HepG2 (cell line): ENCODE data around the gene EFNA2. TPM values are rescaled to one million over a fixed set of nuclear protein-coding genes. Genes with fewer than 3 reads are reported as not detected.

ENCODE experiments used
- ATF7-NPFF ChIP-seq: sonication (generic); formaldehyde crosslinking; IDR thresholded peaks from 2 replicates; pipeline ENCODE4 v1.8.1; 2023; ENCODE audit warnings: mild to moderate bottlenecking, low read depth, missing genetic modification reagents, moderate library complexity
- CBX2 ChIP-seq, 2 experiments: fragments of 200-600 bp in 1 of 2; sonication (generic); formaldehyde crosslinking in 1 of 2; IDR thresholded peaks; 2 replicates each; pipeline versions ENCODE4 v1.7.0 to v1.8.1; 2018 to 2022; ENCODE audit warnings: low read depth in 2 of 2, low read length in 1 of 2, mild to moderate bottlenecking in 1 of 2, missing genetic modification reagents in 1 of 2
- CEBPG ChIP-seq: IDR thresholded peaks from 2 replicates; pipeline ENCODE4 v1.6.1; 2016
- DR1 ChIP-seq: sonication (generic); formaldehyde crosslinking; IDR thresholded peaks from 2 replicates; pipeline ENCODE4 v1.8.0; 2021; ENCODE audit warnings: mild to moderate bottlenecking, missing genetic modification reagents, inconsistent platforms
- ELF3 ChIP-seq: IDR thresholded peaks from 2 replicates; pipeline ENCODE4 v1.6.1; 2016; ENCODE audit warnings: missing genetic modification reagents, missing compliant biosample characterization
- ETV5 ChIP-seq: IDR thresholded peaks from 2 replicates; pipeline ENCODE4 v1.6.1; 2018; ENCODE audit warnings: missing biosample characterization, missing genetic modification reagents, inconsistent platforms, borderline replicate concordance
- FOXO1 ChIP-seq: sonication (generic); formaldehyde crosslinking; IDR thresholded peaks from 2 replicates; pipeline ENCODE4 v1.4.0; 2020; ENCODE audit warnings: missing genetic modification reagents
- HOXA9 ChIP-seq: sonication (generic); formaldehyde crosslinking; IDR thresholded peaks from 2 replicates; pipeline ENCODE4 v1.8.1; 2022; ENCODE audit warnings: missing genetic modification reagents, mild to moderate bottlenecking, moderate library complexity, borderline replicate concordance
- ISL2 ChIP-seq: sonication (generic); formaldehyde crosslinking; IDR thresholded peaks from 2 replicates; pipeline ENCODE4 v1.5.0; 2020; ENCODE audit warnings: missing genetic modification reagents
- NRL ChIP-seq: sonication (generic); formaldehyde crosslinking; IDR thresholded peaks from 2 replicates; pipeline ENCODE4 v1.5.0; 2020; ENCODE audit warnings: missing genetic modification reagents, mild to moderate bottlenecking, moderate library complexity, borderline replicate concordance
- SAFB2 ChIP-seq: sonication (generic); formaldehyde crosslinking; IDR thresholded peaks from 2 replicates; pipeline ENCODE4 v1.5.1; 2020; ENCODE audit warnings: missing genetic modification reagents, low read depth, mild to moderate bottlenecking, borderline replicate concordance
- SALL2 ChIP-seq: sonication (generic); formaldehyde crosslinking; IDR thresholded peaks from 2 replicates; pipeline ENCODE4 v1.8.1; 2023; ENCODE audit warnings: mild to moderate bottlenecking, missing genetic modification reagents, inconsistent platforms
- SMAD3 ChIP-seq: sonication (generic); formaldehyde crosslinking; IDR thresholded peaks from 2 replicates; pipeline ENCODE4 v1.4.0; 2020; ENCODE audit warnings: missing genetic modification reagents
- TBL1XR1 ChIP-seq: fragments of 150-350 bp; IDR thresholded peaks from 2 replicates; pipeline ENCODE4 v1.6.1; 2014; ENCODE audit warnings: borderline replicate concordance, low read length; ENCODE audit not compliant: partially characterized antibody
- ZNF224 ChIP-seq: sonication (generic); formaldehyde crosslinking; IDR thresholded peaks from 2 replicates; pipeline ENCODE4 v1.5.0; 2020; ENCODE audit warnings: mild to moderate bottlenecking, missing genetic modification reagents
- ZNF569 ChIP-seq: sonication (generic); formaldehyde crosslinking; IDR thresholded peaks from 2 replicates; pipeline ENCODE4 v1.5.0; 2020; ENCODE audit warnings: mild to moderate bottlenecking, missing genetic modification reagents, moderate library complexity, borderline replicate concordance
- ZNF652 ChIP-seq: IDR thresholded peaks from 2 replicates; pipeline ENCODE4 v1.6.1; 2016; ENCODE audit warnings: low read depth, borderline replicate concordance
- ZNF678 ChIP-seq: sonication (generic); formaldehyde crosslinking; IDR thresholded peaks from 2 replicates; pipeline ENCODE4 v1.4.0; 2020; ENCODE audit warnings: mild to moderate bottlenecking, missing genetic modification reagents
- ZSCAN29 ChIP-seq: sonication (generic); formaldehyde crosslinking; conservative IDR thresholded peaks from 2 replicates; pipeline ENCODE4 v1.4.0; 2020; ENCODE audit warnings: mild to moderate bottlenecking, missing genetic modification reagents
- polyA plus RNA-seq, 8 experiments: library from polyadenylated mRNA; depleted of rRNA in 3 of 8; stranded (reverse) in 7 of 8; unstranded in 1 of 8; fragments of >200 nt; fragmentation: Illumina TruSeq in 4 of 8; extraction: Trizol in 4 of 8; gene quantifications; 2 replicates each; pipeline versions ENCODE4 v1.2.1 to v1.2.3, GENCODE V29; 2011 to 2016; ENCODE audit warnings: low read depth in 4 of 8, missing spikeins in 1 of 8, mixed read lengths in 1 of 8; ENCODE audit not compliant: insufficient read depth in 1 of 8
- total RNA-seq, 5 experiments: library from RNA; depleted of rRNA; stranded (reverse); fragments of >200 nt; fragmentation: Illumina TruSeq; extraction: Trizol; gene quantifications; 2 replicates each; pipeline ENCODE4 v1.2.3, GENCODE V29; 2016; ENCODE audit warnings: low read depth in 1 of 5
- TF ChIP-seq, protein P1 (sequence below): sonication (generic); formaldehyde crosslinking; IDR thresholded peaks from 2 replicates; pipeline ENCODE4 v1.5.0; 2020; ENCODE audit warnings: mild to moderate bottlenecking, low read depth, missing genetic modification reagents, borderline replicate concordance
- TF ChIP-seq, protein P2 (sequence below): sonication (generic); formaldehyde crosslinking; IDR thresholded peaks from 2 replicates; pipeline ENCODE4 v1.8.1; 2023; ENCODE audit warnings: mild to moderate bottlenecking, inconsistent platforms, moderate library complexity, missing genetic modification reagents, borderline replicate concordance
- TF ChIP-seq, protein P3 (sequence below): sonication (generic); formaldehyde crosslinking; IDR thresholded peaks from 2 replicates; pipeline ENCODE4 v1.4.0; 2020; ENCODE audit warnings: mild to moderate bottlenecking, missing genetic modification reagents

The EFNA2 gene
- total and polyA plus RNA-seq, 2 of the 13 experiments (the other 11 are each of a cell fraction or from before 2014, with no cell fraction given): 6.0 to 9.9 TPM

DNA sequence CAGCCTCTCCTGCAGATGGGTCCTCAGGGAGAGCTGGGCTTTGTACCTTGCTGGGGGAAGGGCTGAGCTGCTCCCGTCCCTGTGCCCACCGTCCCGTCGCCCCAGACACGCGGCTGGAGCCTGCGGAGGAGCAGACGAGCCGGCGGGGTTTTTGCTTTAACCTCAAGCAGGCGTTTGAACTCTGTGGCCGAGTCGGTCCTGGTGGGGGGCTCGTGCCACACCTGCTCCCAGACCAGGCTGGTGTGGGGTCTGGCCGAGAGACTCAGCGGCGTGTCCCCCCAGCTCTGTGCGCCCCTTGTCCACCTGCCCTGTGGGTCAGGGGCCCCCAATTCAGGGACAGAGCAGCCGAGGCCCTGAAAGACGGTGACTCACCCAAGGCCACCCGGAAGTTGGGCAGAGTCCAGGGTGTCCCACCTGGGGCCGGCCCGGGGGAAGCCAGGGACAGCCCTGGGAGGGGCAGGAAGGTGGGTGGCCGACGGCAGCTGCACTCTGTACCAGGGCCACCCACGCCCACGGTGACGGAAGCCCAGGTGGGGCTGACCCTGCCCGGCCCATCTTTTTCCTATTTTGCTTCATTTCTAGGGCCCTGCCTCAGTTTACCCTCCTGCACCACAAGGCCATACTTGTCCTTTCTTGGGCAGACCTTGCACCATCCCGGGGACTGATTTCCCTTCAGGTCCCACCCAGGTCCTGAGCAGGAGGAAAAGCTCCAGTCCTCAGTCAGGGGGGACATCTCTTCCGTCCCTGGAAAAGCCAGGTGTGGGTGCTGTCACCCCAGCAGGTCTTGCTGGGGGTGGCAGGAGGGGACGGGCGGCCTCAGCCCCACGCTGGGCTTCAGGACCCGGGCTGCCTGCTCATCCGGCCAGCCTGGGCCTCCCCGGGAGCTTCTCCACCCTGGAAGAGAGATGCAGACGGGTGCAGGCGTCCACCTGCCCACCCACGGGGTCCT, 5.3 kb downstream of the EFNA2 start (continued):
- peak; percentile 84; the same call in 1 of the 2 replicates for TF ChIP-seq SAFB2
- TF ChIP-seq ATF7-NPFF (CRISPR knock-in tag): peak; percentile 60; the same call in 1 of the 2 replicates
- TF ChIP-seq CEBPG (CRISPR knock-in tag): peak; percentile 32; the same call in 1 of the 2 replicates
- TF ChIP-seq FOXO1 (CRISPR knock-in tag): no peak; the same call in 1 of the 2 replicates
- TF ChIP-seq, protein P1, sequence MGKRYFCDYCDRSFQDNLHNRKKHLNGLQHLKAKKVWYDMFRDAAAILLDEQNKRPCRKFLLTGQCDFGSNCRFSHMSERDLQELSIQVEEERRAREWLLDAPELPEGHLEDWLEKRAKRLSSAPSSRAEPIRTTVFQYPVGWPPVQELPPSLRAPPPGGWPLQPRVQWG (CRISPR knock-in tag): no peak
- TF ChIP-seq, protein P2, sequence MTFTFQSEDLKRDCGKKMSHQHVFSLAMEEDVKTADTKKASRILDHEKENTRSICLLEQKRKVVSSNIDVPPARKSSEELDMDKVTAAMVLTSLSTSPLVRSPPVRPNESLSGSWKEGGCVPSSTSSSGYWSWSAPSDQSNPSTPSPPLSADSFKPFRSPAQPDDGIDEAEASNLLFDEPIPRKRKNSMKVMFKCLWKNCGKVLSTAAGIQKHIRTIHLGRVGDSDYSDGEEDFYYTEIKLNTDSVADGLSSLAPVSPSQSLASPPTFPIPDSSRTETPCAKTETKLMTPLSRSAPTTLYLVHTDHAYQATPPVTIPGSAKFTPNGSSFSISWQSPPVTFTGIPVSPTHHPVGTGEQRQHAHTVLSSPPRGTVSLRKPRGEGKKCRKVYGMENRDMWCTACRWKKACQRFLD: no peak
- peak; percentile 99 for TF ChIP-seq ELF3 (CRISPR knock-in tag)
- TF ChIP-seq CBX2 (IDR thresholded peaks at IDR 0.05; ENCODE audit: low read depth, low read length): no peak
- TF ChIP-seq CBX2 (CRISPR knock-in tag; IDR thresholded peaks at IDR 0.05; ENCODE audit: low read depth): no peak
- peak; percentile 99 for TF ChIP-seq ETV5 (CRISPR knock-in tag)
- no peak for TF ChIP-seq TBL1XR1
- TF ChIP-seq NRL (CRISPR knock-in tag): peak; percentile 42; the same call in 1 of the 2 replicates
- TF ChIP-seq DR1 (CRISPR knock-in tag): peak; percentile 37; the same call in 1 of the 2 replicates
- 0 out of 2 replicates have a peak, but pooled peaks have one; percentile 8 for TF ChIP-seq ZNF224 (CRISPR knock-in tag)
- no peak for TF ChIP-seq ZNF569
- peak; percentile 83 for TF ChIP-seq SMAD3 (CRISPR knock-in tag)
- peak; percentile 63; the same call in 1 of the 2 replicates for TF ChIP-seq ISL2
- TF ChIP-seq, protein P3, sequence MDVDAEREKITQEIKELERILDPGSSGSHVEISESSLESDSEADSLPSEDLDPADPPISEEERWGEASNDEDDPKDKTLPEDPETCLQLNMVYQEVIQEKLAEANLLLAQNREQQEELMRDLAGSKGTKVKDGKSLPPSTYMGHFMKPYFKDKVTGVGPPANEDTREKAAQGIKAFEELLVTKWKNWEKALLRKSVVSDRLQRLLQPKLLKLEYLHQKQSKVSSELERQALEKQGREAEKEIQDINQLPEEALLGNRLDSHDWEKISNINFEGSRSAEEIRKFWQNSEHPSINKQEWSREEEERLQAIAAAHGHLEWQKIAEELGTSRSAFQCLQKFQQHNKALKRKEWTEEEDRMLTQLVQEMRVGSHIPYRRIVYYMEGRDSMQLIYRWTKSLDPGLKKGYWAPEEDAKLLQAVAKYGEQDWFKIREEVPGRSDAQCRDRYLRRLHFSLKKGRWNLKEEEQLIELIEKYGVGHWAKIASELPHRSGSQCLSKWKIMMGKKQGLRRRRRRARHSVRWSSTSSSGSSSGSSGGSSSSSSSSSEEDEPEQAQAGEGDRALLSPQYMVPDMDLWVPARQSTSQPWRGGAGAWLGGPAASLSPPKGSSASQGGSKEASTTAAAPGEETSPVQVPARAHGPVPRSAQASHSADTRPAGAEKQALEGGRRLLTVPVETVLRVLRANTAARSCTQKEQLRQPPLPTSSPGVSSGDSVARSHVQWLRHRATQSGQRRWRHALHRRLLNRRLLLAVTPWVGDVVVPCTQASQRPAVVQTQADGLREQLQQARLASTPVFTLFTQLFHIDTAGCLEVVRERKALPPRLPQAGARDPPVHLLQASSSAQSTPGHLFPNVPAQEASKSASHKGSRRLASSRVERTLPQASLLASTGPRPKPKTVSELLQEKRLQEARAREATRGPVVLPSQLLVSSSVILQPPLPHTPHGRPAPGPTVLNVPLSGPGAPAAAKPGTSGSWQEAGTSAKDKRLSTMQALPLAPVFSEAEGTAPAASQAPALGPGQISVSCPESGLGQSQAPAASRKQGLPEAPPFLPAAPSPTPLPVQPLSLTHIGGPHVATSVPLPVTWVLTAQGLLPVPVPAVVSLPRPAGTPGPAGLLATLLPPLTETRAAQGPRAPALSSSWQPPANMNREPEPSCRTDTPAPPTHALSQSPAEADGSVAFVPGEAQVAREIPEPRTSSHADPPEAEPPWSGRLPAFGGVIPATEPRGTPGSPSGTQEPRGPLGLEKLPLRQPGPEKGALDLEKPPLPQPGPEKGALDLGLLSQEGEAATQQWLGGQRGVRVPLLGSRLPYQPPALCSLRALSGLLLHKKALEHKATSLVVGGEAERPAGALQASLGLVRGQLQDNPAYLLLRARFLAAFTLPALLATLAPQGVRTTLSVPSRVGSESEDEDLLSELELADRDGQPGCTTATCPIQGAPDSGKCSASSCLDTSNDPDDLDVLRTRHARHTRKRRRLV (CRISPR knock-in tag): peak; percentile 86; the same call in 1 of the 2 replicates
- TF ChIP-seq ZSCAN29 (CRISPR knock-in tag): no peak; the same call in 1 of the 2 replicates
- TF ChIP-seq ZNF652 (CRISPR knock-in tag): peak; percentile 51; the same call in 1 of the 2 replicates
- peak; percentile 76; the same call in 1 of the 2 replicates for TF ChIP-seq SALL2 (CRISPR knock-in tag)
- no peak for TF ChIP-seq ZNF678 (CRISPR knock-in tag)
- no peak for TF ChIP-seq HOXA9
